Gastroesophageal sphincter (tissue), 4 donors: Measurements from ENCODE around the gene CACFD1. TPM values are rescaled to one million over a fixed set of nuclear protein-coding genes. Genes with fewer than 3 reads are reported as not detected.

ENCODE experiments used
- ATAC-seq: fragments of 150-250 bp; one replicate; pipeline ENCODE4 v1.9.1; 2016; ENCODE audit warnings: mild to moderate bottlenecking, moderate library complexity
- H3K27ac ChIP-seq, 4 donors: fragments of 200-600 bp; sonication (generic) in 3 of 4; 1 replicate in 3 of 4; 2 replicates in 1 of 4; pipeline ENCODE4 v1.5.1; 2016 to 2019
- H3K27me3 ChIP-seq: fragments of 200-600 bp; sonication (generic); one replicate; pipeline ENCODE4 v1.5.1; 2019
- H3K36me3 ChIP-seq, 2 donors: fragments of 200-600 bp; sonication (generic); one replicate each; pipeline ENCODE4 v1.5.1; 2019; ENCODE audit warnings: control low read depth in 1 of 2
- H3K4me1 ChIP-seq, 3 donors: fragments of 200-600 bp; sonication (generic); 1 replicate in 2 of 3; 2 replicates in 1 of 3; pipeline ENCODE4 v1.5.1; 2016 to 2019; ENCODE audit warnings: control low read depth in 2 of 3
- H3K4me3 ChIP-seq, 2 donors: fragments of 200-600 bp; sonication (generic); one replicate each; pipeline ENCODE4 v1.5.1; 2019; ENCODE audit warnings: mild to moderate bottlenecking in 1 of 2, moderate library complexity in 1 of 2
- H3K9me3 ChIP-seq, 3 donors: fragments of 200-600 bp; sonication (generic); one replicate each; pipeline ENCODE4 v1.5.1; 2017 to 2019; ENCODE audit warnings: control low read depth in 2 of 3
- CTCF ChIP-seq, 4 experiments: fragments of 200-600 bp in 2 of 4; fragments of 450-650 bp in 2 of 4; sonication (generic) in 1 of 4; IDR thresholded peaks; one replicate each; pipeline ENCODE4 v1.5.1; 2017 to 2019; ENCODE audit warnings: antibody characterized with exemption in 4 of 4, mild to moderate bottlenecking in 2 of 4, moderate library complexity in 2 of 4
- EP300 ChIP-seq: sonication (generic); formaldehyde crosslinking; IDR thresholded peaks from one replicate; pipeline ENCODE4 v1.6.1; 2017; ENCODE audit warnings: antibody characterized with exemption, mild to moderate bottlenecking
- POLR2A ChIP-seq, 2 donors: fragments of 450-650 bp; IDR thresholded peaks; one replicate each; pipeline ENCODE4 v1.6.1; 2017; ENCODE audit warnings: antibody characterized with exemption in 2 of 2, mild to moderate bottlenecking in 2 of 2, moderate library complexity in 1 of 2
- POLR2AphosphoS5 ChIP-seq: sonication (generic); formaldehyde crosslinking; IDR thresholded peaks from one replicate; pipeline ENCODE4 v1.6.1; 2017; ENCODE audit warnings: antibody characterized with exemption
- whole genome bisulfite sequencing, 2 donors: methylation state at CpG; one replicate each; pipeline ENCODE4 v1.1.5; 2018; ENCODE audit warnings: low coverage in 1 of 2; 5-methylcytosine and 5-hydroxymethylcytosine counted together
- total RNA-seq, 4 donors: library from RNA; depleted of rRNA; stranded (reverse); fragments of >200 nt; gene quantifications; one replicate each; pipeline ENCODE4 v1.1.0, GENCODE V29; 2016

Gene CACFD1
- total RNA-seq, 4 donors from 2014 or later = 15.3 to 22.3 (median 16.0) TPM

GRCh38 chr9:133499132-133499891 lies 39.5 kb downstream of the CACFD1 start:
- no peak overlapping the region for H3K27ac ChIP-seq
- H3K36me3 ChIP-seq = no peaks in the 10 kb centered on the region
- ATAC-seq = peak; percentile 52
- 31 to 40% methylated on average over 1 to 3 of the region's 19 CpGs for WGBS, 2 donors
- peaks cover 0 to 15% (median 0%) of the 10 kb centered on the region in 3 donors for H3K9me3 ChIP-seq
- no peak overlapping the region for H3K4me3 ChIP-seq
- peaks cover 53% of the 10 kb centered on the region for H3K27me3 ChIP-seq
- H3K4me1 ChIP-seq = peaks cover 0 to 5% (median 0%) of the 10 kb centered on the region in 3 donors
- TF ChIP-seq POLR2AphosphoS5 (peak; percentile 30), EP300 (no peak)

GRCh38 chr9:133499892-133500270 lies 40.1 kb downstream of the CACFD1 start:
- Histone ChIP-seq H3K4me1 (peaks cover 0 to 5% (median 0%) of the 10 kb centered on the region in 3 donors), H3K4me3 (no peak overlapping the region), H3K27me3 (peaks cover 50% of the 10 kb centered on the region), H3K36me3 (no peaks in the 10 kb centered on the region), H3K9me3 (peaks cover 0 to 15% (median 0%) of the 10 kb centered on the region in 3 donors), H3K27ac (no peak overlapping the region)
- 80 to 94% methylated on average over 1 to 8 of the region's 12 CpGs for WGBS, 2 donors
- TF ChIP-seq EP300 = no peak
- no peak for TF ChIP-seq CTCF (IDR thresholded peaks at IDR 0.05)
- no peak for TF ChIP-seq POLR2AphosphoS5
- TF ChIP-seq POLR2A (IDR thresholded peaks at IDR 0.05) = no peak
- no peak for ATAC-seq

- Histone ChIP-seq H3K9me3 (peaks cover 0 to 15% (median 0%) of the 10 kb centered on the region in 3 donors), H3K27ac (no peak overlapping the region), H3K4me3 (no peak overlapping the region), H3K4me1 (peaks cover 0 to 25% (median 13%) of the 10 kb centered on the region in 3 donors), H3K27me3 (peaks cover 49% of the 10 kb centered on the region), H3K36me3 (no peaks in the 10 kb centered on the region)
- ATAC-seq = no peak
- WGBS, 2 donors = 94 to 100% methylated on average over 1 of the region's 1 CpG
- no peak for TF ChIP-seq POLR2AphosphoS5
Observed at GRCh38 chr9:133502112-133502511, 42.3 kb downstream of the CACFD1 start.

GRCh38 chr9:133505186-133505830 lies 45.5 kb downstream of the CACFD1 start:
- TF ChIP-seq POLR2A (IDR thresholded peaks at IDR 0.05) (no peak), EP300 (no peak)
- ATAC-seq = no peak
- H3K27ac ChIP-seq = peak overlapping the region in 3 of 4 donors; percentile 43 to 60 (median 44)

GRCh38 chr9:133505901-133506652 lies 46.3 kb downstream of the CACFD1 start:
- H3K4me1 ChIP-seq = peaks cover 0 to 37% (median 24%) of the 10 kb centered on the region in 3 donors
- peak overlapping the region in 3 of 4 donors; percentile 43 to 60 (median 44) for H3K27ac ChIP-seq
- ATAC-seq = peak; percentile 72
- no peaks in the 10 kb centered on the region for H3K36me3 ChIP-seq
- 42 to 50% methylated on average over 1 to 2 of the region's 23 CpGs for WGBS, 2 donors
- H3K9me3 ChIP-seq = peaks cover 0 to 15% (median 0%) of the 10 kb centered on the region in 3 donors
- TF ChIP-seq CTCF (IDR thresholded peaks at IDR 0.05) (no peak), POLR2AphosphoS5 (no peak), POLR2A (IDR thresholded peaks at IDR 0.05) (no peak), EP300 (no peak)
- H3K27me3 ChIP-seq = peaks cover 33% of the 10 kb centered on the region
- no peak overlapping the region for H3K4me3 ChIP-seq

More at GRCh38 chr9:133505186-133505830, 45.5 kb downstream of the CACFD1 start:
- H3K4me3 ChIP-seq = no peak overlapping the region
- WGBS, 2 donors = 100% methylated on average over 1 of the region's 13 CpGs; no CpG with 5 or more reads in 1 of the 2 donors
- H3K4me1 ChIP-seq = peaks cover 0 to 37% (median 24%) of the 10 kb centered on the region in 3 donors
- H3K36me3 ChIP-seq = no peaks in the 10 kb centered on the region
- peaks cover 34% of the 10 kb centered on the region for H3K27me3 ChIP-seq
- H3K9me3 ChIP-seq = peaks cover 0 to 15% (median 0%) of the 10 kb centered on the region in 3 donors

GRCh38 chr9:133506653-133507038 lies 46.9 kb downstream of the CACFD1 start:
- Histone ChIP-seq H3K4me1 (peaks cover 0 to 37% (median 24%) of the 10 kb centered on the region in 3 donors), H3K9me3 (peaks cover 0 to 9% (median 0%) of the 10 kb centered on the region in 3 donors), H3K27me3 (peaks cover 30% of the 10 kb centered on the region), H3K27ac (peak overlapping the region in 3 of 4 donors; percentile 43 to 60 (median 44)), H3K36me3 (no peaks in the 10 kb centered on the region), H3K4me3 (no peak overlapping the region)
- peak; percentile 64 for ATAC-seq
- WGBS, 2 donors = 52 to 57% methylated on average over 10 to 11 of the region's 18 CpGs
- TF ChIP-seq CTCF (IDR thresholded peaks at IDR 0.05) (no peak), EP300 (no peak), POLR2A (IDR thresholded peaks at IDR 0.05) (no peak), POLR2AphosphoS5 (no peak)
